GM19238 (cell line): ENCODE results near the gene PRKCG.

Experiments used
- DNase-seq: peaks from one replicate; pipeline ENCODE4 v3.0.0; 2011; ENCODE audit warnings: low spot score; ENCODE audit not compliant: insufficient read length

PRKCG gene

GRCh38 chr19:53898166-53898565 is 16.2 kb downstream of the PRKCG start:
- DNase-seq: no peak

GRCh38 chr19:53898636-53899341 is 16.8 kb downstream of the PRKCG start:
- no peak for DNase-seq

- DNase-seq: no peak
These were observed 18.3 kb downstream of the PRKCG start for GRCh38 chr19:53900191-53900860.

- DNase-seq: no peak
These were observed 21.2 kb downstream of the PRKCG start for GRCh38 chr19:53903055-53903680.

GRCh38 chr19:53904909-53905308 is 22.9 kb downstream of the PRKCG start:
- DNase-seq: no peak

- no peak for DNase-seq
These were observed 23.8 kb downstream of the PRKCG start for GRCh38 chr19:53905787-53906186.

GRCh38 chr19:53906211-53907192 is 24.5 kb downstream of the PRKCG start:
- peak; percentile 76 for DNase-seq

GRCh38 chr19:53907193-53907581 is 25.2 kb downstream of the PRKCG start:
- no peak for DNase-seq

GRCh38 chr19:53907690-53908089 is 25.7 kb downstream of the PRKCG start:
- DNase-seq: no peak

GRCh38 chr19:53908106-53908934 is 26.3 kb downstream of the PRKCG start:
- no peak for DNase-seq

- DNase-seq: no peak
These were observed 27.0 kb downstream of the PRKCG start, which contains the start of gene CACNG7 for GRCh38 chr19:53908935-53909415. CACNG7 (plus strand) TSS chr19:53909278; CDS start chr19:53912832, 3,554 bp downstream.

- no peak for DNase-seq
These were observed 27.6 kb downstream of the PRKCG start for GRCh38 chr19:53909471-53910169.

- DNase-seq: no peak
These were observed 28.1 kb downstream of the PRKCG start for GRCh38 chr19:53910170-53910518.

GRCh38 chr19:53912653-53913052 is 30.7 kb downstream of the PRKCG start:
- DNase-seq: no peak

GRCh38 chr19:53915000-53915399 is 33.0 kb downstream of the PRKCG start:
- no peak for DNase-seq

GRCh38 chr19:53916004-53916403 is 34.0 kb downstream of the PRKCG start:
- DNase-seq: no peak

GRCh38 chr19:53917356-53917755 is 35.4 kb downstream of the PRKCG start:
- no peak for DNase-seq

- DNase-seq: no peak
These were observed 45.7 kb downstream of the PRKCG start for GRCh38 chr19:53927739-53928138.

GRCh38 chr19:53936029-53936428 is 54.0 kb downstream of the PRKCG start:
- DNase-seq: no peak
